Muscle of leg (tissue), 11 donors: ENCODE measurements around the gene LRP2. TPM values are rescaled to one million over a fixed set of nuclear protein-coding genes. Genes with fewer than 3 reads are reported as not detected.
"Not testable (repeated sequence)": the region's sequence is repeated elsewhere in the genome, so short reads cannot be mapped to it uniquely, and the experiment has no call there.

ENCODE experiments used
- DNase-seq: peaks from one replicate; pipeline ENCODE4 v3.0.0; 2013
- H3K27ac ChIP-seq: one replicate; pipeline ENCODE4 v1.5.1; 2013; ENCODE audit warnings: mild to moderate bottlenecking, low read length, control low read depth
- H3K27me3 ChIP-seq: one replicate; pipeline ENCODE4 v1.6.1; 2013; ENCODE audit warnings: low read length; ENCODE audit not compliant: control insufficient read depth, insufficient read depth
- H3K36me3 ChIP-seq: one replicate; pipeline ENCODE4 v1.6.1; 2013; ENCODE audit warnings: low read length; ENCODE audit not compliant: control insufficient read depth, insufficient read depth
- H3K4me1 ChIP-seq: one replicate; pipeline ENCODE4 v1.6.1; 2013; ENCODE audit warnings: low read length; ENCODE audit not compliant: control insufficient read depth, insufficient read depth
- H3K4me3 ChIP-seq: one replicate; pipeline ENCODE4 v1.5.1; 2013; ENCODE audit warnings: low read length, control low read depth
- H3K9me3 ChIP-seq: replicated peaks from 2 replicates; pipeline ENCODE4 v1.6.1; 2013; ENCODE audit warnings: low read depth, low read length; ENCODE audit not compliant: control insufficient read depth
- WGBS: methylation state at CpG from one replicate; pipeline ENCODE4 v1.1.5; 2013; ENCODE audit warnings: missing lambda C conversion rate; ENCODE audit not compliant: insufficient coverage; 5-methylcytosine and 5-hydroxymethylcytosine counted together
- polyA plus RNA-seq, 8 donors: library from polyadenylated mRNA; unstranded; fragments of 120-200 nt; gene quantifications; one replicate each; pipeline versions ENCODE4 v1.2.1 to v1.2.3, GENCODE V29; 2013; ENCODE audit warnings: inconsistent platforms in 1 of 8, low replicate concordance in 1 of 8; ENCODE audit not compliant: insufficient read length in 8 of 8, insufficient read depth in 1 of 8
- total RNA-seq: library from RNA; stranded (reverse); fragments of 120-200 nt; gene quantifications from one replicate; pipeline ENCODE4 v1.2.4, GENCODE V29; 2013

Gene LRP2
- total and polyA plus RNA-seq, 9 donors, result 0.05 to 0.40 (median 0.09) TPM; not detected in 1

GRCh38 chr2:169285531-169286235, 76.7 kb downstream of the LRP2 start:
- 46% methylated on average over 2 of the region's 5 CpGs for WGBS
- Histone ChIP-seq H3K9me3 (no peaks in the 10 kb centered on the region), H3K27ac (no peak overlapping the region), H3K4me1 (no peaks in the 10 kb centered on the region), H3K27me3 (no peaks in the 10 kb centered on the region), H3K36me3 (no peaks in the 10 kb centered on the region), H3K4me3 (no peak overlapping the region)
- no peak for DNase-seq

- Histone ChIP-seq H3K4me3 (no peak overlapping the region), H3K36me3 (no peaks in the 10 kb centered on the region), H3K27me3 (no peaks in the 10 kb centered on the region), H3K27ac (no peak overlapping the region), H3K9me3 (no peaks in the 10 kb centered on the region), H3K4me1 (no peaks in the 10 kb centered on the region)
- no peak for DNase-seq
- WGBS, result 100% methylated on average over 1 of the region's 4 CpGs
These were observed 81.8 kb downstream of the LRP2 start for GRCh38 chr2:169280502-169280901.

- H3K27ac ChIP-seq, result no peak overlapping the region
- no peaks in the 10 kb centered on the region for H3K36me3 ChIP-seq
- no peaks in the 10 kb centered on the region for H3K9me3 ChIP-seq
- DNase-seq, result no peak
- WGBS, result 62% methylated on average over 3 of the region's 7 CpGs
- H3K27me3 ChIP-seq, result no peaks in the 10 kb centered on the region
- H3K4me1 ChIP-seq, result no peaks in the 10 kb centered on the region
- H3K4me3 ChIP-seq, result no peak overlapping the region
These were observed 86.5 kb downstream of the LRP2 start for GRCh38 chr2:169275696-169276444.

- no peak overlapping the region for H3K27ac ChIP-seq
- no peaks in the 10 kb centered on the region for H3K27me3 ChIP-seq
- H3K9me3 ChIP-seq, result no peaks in the 10 kb centered on the region
- no peak for DNase-seq
- WGBS, result 73% methylated on average over 4 of the region's 4 CpGs
- H3K4me1 ChIP-seq, result no peaks in the 10 kb centered on the region
- H3K36me3 ChIP-seq, result no peaks in the 10 kb centered on the region
- H3K4me3 ChIP-seq, result no peak overlapping the region
These were observed 90.3 kb downstream of the LRP2 start for GRCh38 chr2:169272010-169272409.

GRCh38 chr2:169270574-169270973, 91.8 kb downstream of the LRP2 start:
- DNase-seq, H3K4me1 ChIP-seq, H3K27me3 ChIP-seq, H3K4me3 ChIP-seq, H3K36me3 ChIP-seq, H3K9me3 ChIP-seq, H3K27ac ChIP-seq: not testable (repeated sequence)
- WGBS, result no CpG with 5 or more reads among the region's 6 CpGs

- Histone ChIP-seq H3K9me3 (no peaks in the 10 kb centered on the region), H3K4me3 (no peak overlapping the region), H3K27ac (no peak overlapping the region), H3K27me3 (no peaks in the 10 kb centered on the region), H3K36me3 (no peaks in the 10 kb centered on the region), H3K4me1 (no peaks in the 10 kb centered on the region)
- DNase-seq, result no peak
- WGBS, result 60% methylated on average over 1 of the region's 1 CpG
These were observed 96.7 kb downstream of the LRP2 start for GRCh38 chr2:169265591-169265990.

- DNase-seq, result no peak
- H3K36me3 ChIP-seq, result no peaks in the 10 kb centered on the region
- H3K27me3 ChIP-seq, result no peaks in the 10 kb centered on the region
- no peak overlapping the region for H3K27ac ChIP-seq
- no peaks in the 10 kb centered on the region for H3K4me1 ChIP-seq
- H3K4me3 ChIP-seq, result no peak overlapping the region
- H3K9me3 ChIP-seq, result no peaks in the 10 kb centered on the region
These were observed 101.3 kb downstream of the LRP2 start for GRCh38 chr2:169260846-169261642.

- no CpG with 5 or more reads among the region's 1 CpG for WGBS
- H3K27ac ChIP-seq, result no peak overlapping the region
These were observed 102.1 kb downstream of the LRP2 start for GRCh38 chr2:169260246-169260645.

GRCh38 chr2:169259402-169259801, 102.9 kb downstream of the LRP2 start:
- 60% methylated on average over 2 of the region's 5 CpGs for WGBS
- no peak overlapping the region for H3K27ac ChIP-seq
- no peaks in the 10 kb centered on the region for H3K4me1 ChIP-seq
- no peak for DNase-seq
- H3K36me3 ChIP-seq, result no peaks in the 10 kb centered on the region
- no peak overlapping the region for H3K4me3 ChIP-seq
- no peaks in the 10 kb centered on the region for H3K27me3 ChIP-seq
- no peaks in the 10 kb centered on the region for H3K9me3 ChIP-seq

More at GRCh38 chr2:169260246-169260645, 102.1 kb downstream of the LRP2 start:
- Histone ChIP-seq H3K9me3 (no peaks in the 10 kb centered on the region), H3K27me3 (no peaks in the 10 kb centered on the region), H3K36me3 (no peaks in the 10 kb centered on the region), H3K4me3 (no peak overlapping the region), H3K4me1 (no peaks in the 10 kb centered on the region)
- DNase-seq, result no peak

GRCh38 chr2:169258045-169258601, 104.2 kb downstream of the LRP2 start:
- H3K9me3 ChIP-seq, result no peaks in the 10 kb centered on the region
- H3K4me1 ChIP-seq, result no peaks in the 10 kb centered on the region
- WGBS, result no CpG with 5 or more reads among the region's 3 CpGs
- no peaks in the 10 kb centered on the region for H3K27me3 ChIP-seq
- H3K4me3 ChIP-seq, result no peak overlapping the region
- DNase-seq, result no peak
- no peak overlapping the region for H3K27ac ChIP-seq
- no peaks in the 10 kb centered on the region for H3K36me3 ChIP-seq
